ENCODE data around the gene NRAP. TPM values are rescaled to one million over a fixed set of nuclear protein-coding genes. Genes with fewer than 3 reads are reported as not detected.

The NRAP gene
- total and polyA plus RNA-seq, 4 donors = 0.05 to 0.13 (median 0.10) TPM

DNA sequence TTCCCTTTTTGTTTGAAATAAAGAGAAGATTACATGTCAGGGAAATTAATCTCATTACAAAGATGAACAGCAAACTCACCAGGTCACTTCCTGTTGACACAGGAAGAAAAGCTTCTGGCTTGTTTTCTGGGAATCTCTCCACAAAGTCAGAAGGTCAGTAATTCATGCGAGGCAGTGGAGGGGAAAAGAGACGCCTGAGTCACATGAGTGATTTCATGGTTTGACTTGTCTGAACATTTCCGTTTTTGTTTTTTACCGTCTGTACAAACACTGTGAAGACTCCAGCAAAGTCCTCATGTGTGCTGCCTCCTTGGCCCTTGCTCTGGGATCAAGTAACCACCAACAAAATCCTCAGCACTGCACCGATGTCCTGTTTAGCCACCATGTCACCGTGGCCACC is 113.5 kb downstream of the NRAP start:
- TF ChIP-seq HNF4A (conservative IDR thresholded peaks at IDR 0.05) = peak; percentile 57 to 68
- TF ChIP-seq NR2F2 (IDR thresholded peaks at IDR 0.05) = peak; percentile 98
- peak; percentile 81 for TF ChIP-seq FOXA1 (IDR thresholded peaks at IDR 0.05)
- no peak for TF ChIP-seq ZBTB33 (IDR thresholded peaks at IDR 0.05)
- no peak for TF ChIP-seq TAF1 (conservative IDR thresholded peaks at IDR 0.05)
- peak; percentile 4 to 10 for TF ChIP-seq RAD21 (IDR thresholded peaks at IDR 0.05)
- TF ChIP-seq FOXA2 (IDR thresholded peaks at IDR 0.05) = peak; percentile 88
- peak; percentile 74 for TF ChIP-seq SP1 (IDR thresholded peaks at IDR 0.05)
- TF ChIP-seq, protein P1, sequence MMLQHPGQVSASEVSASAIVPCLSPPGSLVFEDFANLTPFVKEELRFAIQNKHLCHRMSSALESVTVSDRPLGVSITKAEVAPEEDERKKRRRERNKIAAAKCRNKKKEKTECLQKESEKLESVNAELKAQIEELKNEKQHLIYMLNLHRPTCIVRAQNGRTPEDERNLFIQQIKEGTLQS (IDR thresholded peaks at IDR 0.05) = no peak
- peak in 1 of 2 donors; percentile 48 for TF ChIP-seq JUND (IDR thresholded peaks at IDR 0.05)
- no peak for TF ChIP-seq EGR1 (IDR thresholded peaks at IDR 0.05; ENCODE audit: low read depth in 2 of 2)
- TF ChIP-seq YY1 (IDR thresholded peaks at IDR 0.05) = peak; percentile 53
- TF ChIP-seq RXRA (IDR thresholded peaks at IDR 0.05) = peak; percentile 63 to 69
- TF ChIP-seq, protein P2, sequence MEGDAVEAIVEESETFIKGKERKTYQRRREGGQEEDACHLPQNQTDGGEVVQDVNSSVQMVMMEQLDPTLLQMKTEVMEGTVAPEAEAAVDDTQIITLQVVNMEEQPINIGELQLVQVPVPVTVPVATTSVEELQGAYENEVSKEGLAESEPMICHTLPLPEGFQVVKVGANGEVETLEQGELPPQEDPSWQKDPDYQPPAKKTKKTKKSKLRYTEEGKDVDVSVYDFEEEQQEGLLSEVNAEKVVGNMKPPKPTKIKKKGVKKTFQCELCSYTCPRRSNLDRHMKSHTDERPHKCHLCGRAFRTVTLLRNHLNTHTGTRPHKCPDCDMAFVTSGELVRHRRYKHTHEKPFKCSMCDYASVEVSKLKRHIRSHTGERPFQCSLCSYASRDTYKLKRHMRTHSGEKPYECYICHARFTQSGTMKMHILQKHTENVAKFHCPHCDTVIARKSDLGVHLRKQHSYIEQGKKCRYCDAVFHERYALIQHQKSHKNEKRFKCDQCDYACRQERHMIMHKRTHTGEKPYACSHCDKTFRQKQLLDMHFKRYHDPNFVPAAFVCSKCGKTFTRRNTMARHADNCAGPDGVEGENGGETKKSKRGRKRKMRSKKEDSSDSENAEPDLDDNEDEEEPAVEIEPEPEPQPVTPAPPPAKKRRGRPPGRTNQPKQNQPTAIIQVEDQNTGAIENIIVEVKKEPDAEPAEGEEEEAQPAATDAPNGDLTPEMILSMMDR (IDR thresholded peaks at IDR 0.05; ENCODE audit: low read depth, low read length, missing input control) = no peak
- TF ChIP-seq, protein P3, sequence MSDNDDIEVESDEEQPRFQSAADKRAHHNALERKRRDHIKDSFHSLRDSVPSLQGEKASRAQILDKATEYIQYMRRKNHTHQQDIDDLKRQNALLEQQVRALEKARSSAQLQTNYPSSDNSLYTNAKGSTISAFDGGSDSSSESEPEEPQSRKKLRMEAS (IDR thresholded peaks at IDR 0.05) = no peak
- TF ChIP-seq GABPA (IDR thresholded peaks at IDR 0.05 in 1 of 2, conservative IDR thresholded peaks at IDR 0.05 in 1 of 2) = peak; percentile 83 to 92
- TF ChIP-seq, protein P4, sequence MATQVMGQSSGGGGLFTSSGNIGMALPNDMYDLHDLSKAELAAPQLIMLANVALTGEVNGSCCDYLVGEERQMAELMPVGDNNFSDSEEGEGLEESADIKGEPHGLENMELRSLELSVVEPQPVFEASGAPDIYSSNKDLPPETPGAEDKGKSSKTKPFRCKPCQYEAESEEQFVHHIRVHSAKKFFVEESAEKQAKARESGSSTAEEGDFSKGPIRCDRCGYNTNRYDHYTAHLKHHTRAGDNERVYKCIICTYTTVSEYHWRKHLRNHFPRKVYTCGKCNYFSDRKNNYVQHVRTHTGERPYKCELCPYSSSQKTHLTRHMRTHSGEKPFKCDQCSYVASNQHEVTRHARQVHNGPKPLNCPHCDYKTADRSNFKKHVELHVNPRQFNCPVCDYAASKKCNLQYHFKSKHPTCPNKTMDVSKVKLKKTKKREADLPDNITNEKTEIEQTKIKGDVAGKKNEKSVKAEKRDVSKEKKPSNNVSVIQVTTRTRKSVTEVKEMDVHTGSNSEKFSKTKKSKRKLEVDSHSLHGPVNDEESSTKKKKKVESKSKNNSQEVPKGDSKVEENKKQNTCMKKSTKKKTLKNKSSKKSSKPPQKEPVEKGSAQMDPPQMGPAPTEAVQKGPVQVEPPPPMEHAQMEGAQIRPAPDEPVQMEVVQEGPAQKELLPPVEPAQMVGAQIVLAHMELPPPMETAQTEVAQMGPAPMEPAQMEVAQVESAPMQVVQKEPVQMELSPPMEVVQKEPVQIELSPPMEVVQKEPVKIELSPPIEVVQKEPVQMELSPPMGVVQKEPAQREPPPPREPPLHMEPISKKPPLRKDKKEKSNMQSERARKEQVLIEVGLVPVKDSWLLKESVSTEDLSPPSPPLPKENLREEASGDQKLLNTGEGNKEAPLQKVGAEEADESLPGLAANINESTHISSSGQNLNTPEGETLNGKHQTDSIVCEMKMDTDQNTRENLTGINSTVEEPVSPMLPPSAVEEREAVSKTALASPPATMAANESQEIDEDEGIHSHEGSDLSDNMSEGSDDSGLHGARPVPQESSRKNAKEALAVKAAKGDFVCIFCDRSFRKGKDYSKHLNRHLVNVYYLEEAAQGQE (IDR thresholded peaks at IDR 0.05) = peak; percentile 49
- Histone ChIP-seq H3K4me1 (ENCODE audit: control insufficient read depth in 4 of 4, insufficient read depth in 4 of 4, low read length in 3 of 4) (peaks cover 9 to 45% (median 25%) of the 10 kb centered on the region in 4 donors), H3K27me3 (ENCODE audit: control insufficient read depth in 4 of 4, insufficient read depth in 4 of 4, low read length in 3 of 4) (no peaks in the 10 kb centered on the region), H3K4me3 (ENCODE audit: low read depth in 1 of 3, low read length in 3 of 3) (no peak overlapping the region), H3K27ac (ENCODE audit: low read depth in 1 of 2, low read length in 2 of 2) (peak overlapping the region; percentile 77 to 88), H3K36me3 (ENCODE audit: control insufficient read depth in 4 of 4, insufficient read depth in 3 of 4, low read depth in 1 of 4, low read length in 3 of 4) (no peaks in the 10 kb centered on the region), H3K9ac (ENCODE audit: low read depth in 1 of 2, low read length in 2 of 2) (no peak overlapping the region), H3K9me3 (ENCODE audit: control insufficient read depth in 4 of 4, low read length in 3 of 4) (no peaks in the 10 kb centered on the region)
- WGBS = 21% methylated on average over 6 of the region's 6 CpGs
- DNase-seq (ENCODE audit: low spot score) = no peak

Data from liver (tissue), 9 donors.